Osteoblast (primary cell): Measurements from ENCODE around the gene GUCA1A. TPM values are rescaled to one million over a fixed set of nuclear protein-coding genes. Genes with fewer than 3 reads are reported as not detected.

Experiments used
- DNase-seq: peaks from one replicate; pipeline ENCODE4 v3.0.0; 2011; ENCODE audit warnings: low spot score, mixed read lengths; ENCODE audit not compliant: insufficient read length; ENCODE audit errors: missing footprints
- H2AFZ ChIP-seq: 2 replicates; pipeline ENCODE4 v1.6.0; 2011; ENCODE audit warnings: mild to moderate bottlenecking, low read length
- H3K27ac ChIP-seq: 2 replicates; pipeline ENCODE4 v1.5.1; 2011; ENCODE audit warnings: mild to moderate bottlenecking, low read depth, low read length, moderate library complexity
- H3K27me3 ChIP-seq: 2 replicates; pipeline ENCODE4 v1.6.0; 2012; ENCODE audit warnings: mild to moderate bottlenecking, control low read depth, inconsistent platforms, low read length, moderate library complexity; ENCODE audit not compliant: insufficient read depth
- H3K36me3 ChIP-seq: 2 replicates; pipeline ENCODE4 v1.5.1; 2011; ENCODE audit warnings: mild to moderate bottlenecking, low read length, control low read depth, moderate library complexity; ENCODE audit not compliant: insufficient read depth
- H3K4me1 ChIP-seq: 2 replicates; pipeline ENCODE4 v1.5.1; 2011; ENCODE audit warnings: mild to moderate bottlenecking, low read length, control low read depth, moderate library complexity; ENCODE audit not compliant: insufficient read depth
- H3K4me2 ChIP-seq: 2 replicates; pipeline ENCODE4 v1.6.0; 2011; ENCODE audit warnings: mild to moderate bottlenecking, low read length; ENCODE audit not compliant: insufficient read depth
- H3K4me3 ChIP-seq: fragments of 200-600 bp; sonication (generic); 3 replicates; pipeline ENCODE4 v1.5.1; 2012; ENCODE audit warnings: mild to moderate bottlenecking, low read length, inconsistent platforms; ENCODE audit not compliant: insufficient read depth
- H3K79me2 ChIP-seq: 2 replicates; pipeline ENCODE4 v1.6.0; 2012; ENCODE audit warnings: mild to moderate bottlenecking, low read length, control low read depth, inconsistent platforms; ENCODE audit not compliant: insufficient read depth
- H3K9me3 ChIP-seq: 2 replicates; pipeline ENCODE4 v1.5.1; 2011; ENCODE audit warnings: low read depth, low read length, control low read depth
- H4K20me1 ChIP-seq: 2 replicates; pipeline ENCODE4 v1.6.0; 2012; ENCODE audit warnings: mild to moderate bottlenecking, low read length, control low read depth; ENCODE audit not compliant: insufficient read depth
- CTCF ChIP-seq: IDR thresholded peaks from 2 replicates; pipeline ENCODE4 v1.5.1; 2011; ENCODE audit warnings: mild to moderate bottlenecking, low read depth, low read length, moderate library complexity; ENCODE audit errors: extremely low read depth
- total RNA-seq: library from RNA; depleted of rRNA; stranded (reverse); fragments of >200 nt; gene quantifications from 2 replicates; pipeline ENCODE4 v1.2.3, GENCODE V29; 2012

Gene GUCA1A
- total RNA-seq, 1 donor, result not detected

DNA sequence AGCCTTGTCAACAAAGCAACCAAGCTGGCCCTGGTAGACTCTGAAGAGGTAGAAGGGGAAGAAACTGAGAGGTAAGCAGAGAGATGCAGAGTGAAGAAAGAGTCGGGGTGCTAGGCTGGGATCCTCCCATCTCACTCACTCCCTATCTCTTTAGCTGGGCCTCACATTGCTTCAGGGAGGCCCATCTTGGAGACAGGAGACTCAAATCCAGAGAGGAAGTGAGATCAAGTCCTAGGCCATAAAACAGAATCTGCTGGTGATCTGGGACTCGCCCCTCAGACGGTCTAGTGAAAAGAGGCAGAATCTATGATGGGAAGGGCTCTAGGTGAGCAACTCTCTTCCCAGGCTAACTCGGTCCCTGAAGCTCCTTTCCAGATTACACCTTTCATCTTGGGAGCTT, 22.3 kb downstream of the GUCA1A start:
- H3K27ac ChIP-seq, result no peak overlapping the region
- DNase-seq, result no peak
- no peak overlapping the region for H3K4me3 ChIP-seq
- no peaks in the 10 kb centered on the region for H3K9me3 ChIP-seq
- H3K4me1 ChIP-seq, result peaks cover 36% of the 10 kb centered on the region
- H4K20me1 ChIP-seq, result no peaks in the 10 kb centered on the region
- H3K27me3 ChIP-seq, result no peaks in the 10 kb centered on the region
- H3K4me2 ChIP-seq, result no peak overlapping the region
- no peaks in the 10 kb centered on the region for H3K79me2 ChIP-seq
- TF ChIP-seq CTCF, result no peak
- H2AFZ ChIP-seq, result no peak overlapping the region
- no peaks in the 10 kb centered on the region for H3K36me3 ChIP-seq

DNA sequence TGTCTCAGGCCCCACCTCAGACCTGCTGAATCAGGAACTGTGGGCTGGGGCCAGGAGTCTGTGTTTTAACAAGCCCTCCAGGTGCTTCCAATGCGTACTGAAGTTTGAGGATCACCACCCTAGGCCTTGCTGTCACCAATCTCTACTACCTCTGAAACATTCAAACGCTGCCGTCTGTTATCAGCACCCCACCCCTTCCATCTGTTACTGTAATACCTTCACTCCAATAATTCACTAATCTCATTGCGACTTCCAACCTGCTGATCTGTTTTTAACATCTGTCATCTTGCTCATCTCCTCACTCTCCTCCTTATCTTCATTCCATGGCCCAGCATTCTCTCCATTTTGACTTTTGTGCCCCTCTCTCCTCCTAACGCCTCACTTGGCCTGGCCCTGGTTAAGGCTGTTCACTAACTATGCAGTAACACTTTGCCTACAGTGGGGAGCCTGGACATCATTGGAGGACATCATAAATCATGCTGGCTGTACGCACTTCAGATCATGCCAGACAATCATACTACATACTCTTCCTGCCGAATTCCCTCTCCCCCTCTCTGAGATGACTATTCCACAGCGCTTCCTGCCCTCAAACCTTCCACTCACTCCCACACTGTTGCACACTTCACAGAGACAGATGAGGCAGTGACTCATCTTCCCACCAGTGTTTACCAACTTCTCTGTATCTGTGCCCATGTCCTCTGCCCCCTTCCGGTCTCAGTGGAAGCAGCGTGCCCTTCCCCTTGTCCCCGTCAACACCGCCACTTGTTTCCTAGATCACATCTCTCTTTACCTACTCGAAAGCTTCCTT, 24.6 kb downstream of the GUCA1A start:
- no peak overlapping the region for H2AFZ ChIP-seq
- H3K4me2 ChIP-seq, result peak overlapping the region; percentile 18
- no peaks in the 10 kb centered on the region for H4K20me1 ChIP-seq
- DNase-seq, result no peak
- no peaks in the 10 kb centered on the region for H3K27me3 ChIP-seq
- no peaks in the 10 kb centered on the region for H3K9me3 ChIP-seq
- peak; percentile 22 for TF ChIP-seq CTCF
- H3K4me3 ChIP-seq, result peak overlapping the region; percentile 5
- H3K4me1 ChIP-seq, result peaks cover 36% of the 10 kb centered on the region
- no peaks in the 10 kb centered on the region for H3K79me2 ChIP-seq
- peak overlapping the region; percentile 26 for H3K27ac ChIP-seq
- H3K36me3 ChIP-seq, result no peaks in the 10 kb centered on the region

DNA sequence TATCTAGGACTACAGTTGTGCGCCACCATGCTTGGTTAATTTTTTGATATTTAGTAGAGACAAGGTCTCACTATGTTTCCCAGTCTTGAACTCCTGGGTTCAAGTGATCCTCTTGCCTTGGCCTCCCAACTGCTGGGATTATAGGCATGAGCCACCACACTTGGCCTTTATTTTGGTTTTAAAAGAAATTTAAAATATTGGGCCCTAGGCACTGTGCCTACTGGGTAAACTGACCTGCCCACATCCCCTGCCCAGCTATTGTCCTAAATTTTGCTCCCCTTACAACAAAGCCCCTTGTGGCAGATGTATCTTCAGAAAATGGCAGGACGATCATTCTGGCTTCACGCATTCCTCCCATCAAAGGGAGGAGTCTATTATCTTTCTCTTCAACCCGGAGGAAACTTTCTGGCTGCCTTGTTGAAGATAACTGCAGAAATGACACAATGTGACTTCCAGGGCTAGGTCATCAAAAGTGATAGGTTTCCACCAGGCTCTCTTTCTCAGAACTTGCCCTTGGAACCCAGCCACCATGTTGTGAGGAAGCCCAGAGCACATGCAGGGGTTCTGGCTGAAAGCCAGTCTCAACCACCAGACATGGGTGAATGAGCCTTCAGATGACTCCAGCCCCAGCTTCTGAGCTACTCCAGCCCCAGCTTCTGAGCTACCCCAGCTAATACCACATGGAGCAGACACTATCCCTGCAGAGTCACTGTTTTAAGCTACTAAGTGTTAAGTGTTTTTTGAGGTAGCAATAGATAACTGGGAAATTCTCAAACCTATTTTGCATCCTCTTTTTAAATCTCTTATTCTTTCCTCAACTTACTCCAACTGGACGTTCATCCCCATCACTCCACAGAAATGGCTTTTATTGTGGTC, 26.2 kb downstream of the GUCA1A start:
- Histone ChIP-seq H3K27me3 (no peaks in the 10 kb centered on the region), H4K20me1 (no peaks in the 10 kb centered on the region), H3K79me2 (no peaks in the 10 kb centered on the region), H3K4me1 (peaks cover 31% of the 10 kb centered on the region), H3K36me3 (no peaks in the 10 kb centered on the region), H3K27ac (peak overlapping the region; percentile 43), H3K4me3 (no peak overlapping the region), H3K4me2 (no peak overlapping the region), H3K9me3 (no peaks in the 10 kb centered on the region), H2AFZ (no peak overlapping the region)
- no peak for TF ChIP-seq CTCF
- DNase-seq, result no peak

DNA sequence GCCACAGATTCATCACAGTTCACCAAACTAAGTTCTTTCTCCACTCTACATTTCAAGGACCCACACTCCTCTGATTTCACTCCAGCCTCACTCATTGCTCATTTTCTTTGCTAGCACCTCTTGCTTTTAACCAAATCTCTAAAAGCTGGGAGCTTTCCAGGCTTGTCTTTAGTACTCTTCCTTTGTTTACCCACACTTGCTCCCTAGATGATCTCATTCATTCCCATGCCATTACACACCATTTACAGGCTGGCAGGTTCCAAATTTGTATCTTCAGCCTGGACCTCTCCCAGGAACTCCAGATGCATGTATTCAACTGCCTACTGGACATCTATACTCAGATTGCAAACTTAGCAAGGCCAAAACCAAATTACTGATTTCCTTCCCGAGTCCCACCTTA, 26.9 kb downstream of the GUCA1A start:
- Histone ChIP-seq H2AFZ (no peak overlapping the region), H3K36me3 (no peaks in the 10 kb centered on the region), H3K9me3 (no peaks in the 10 kb centered on the region), H3K4me1 (peaks cover 36% of the 10 kb centered on the region), H4K20me1 (no peaks in the 10 kb centered on the region), H3K4me3 (no peak overlapping the region), H3K27ac (peak overlapping the region; percentile 43), H3K4me2 (peak overlapping the region; percentile 8), H3K79me2 (no peaks in the 10 kb centered on the region), H3K27me3 (no peaks in the 10 kb centered on the region)
- TF ChIP-seq CTCF, result no peak
- DNase-seq, result peak; percentile 83
